Stimulated activated CD4-positive, alpha-beta T cell treated with anti-CD3 and anti-CD28 coated beads, Interleukin-15, amount 100 ng/mL, for 48 hours (primary cell): ENCODE data around the gene FAT2.
A peak's percentile ranks its signal among the peaks of the same experiment; 100 is the strongest.
"Not testable (repeated sequence)": the region's sequence is repeated elsewhere in the genome, so short reads cannot be mapped to it uniquely, and the experiment has no call there.

Experiments
- DNase-seq, 2 donors: peaks; one replicate each; pipeline ENCODE4 v3.0.0-alpha.2; 2020; ENCODE audit warnings: low read depth in 2 of 2

Gene FAT2

GRCh38 chr5:151581812-151582583 lies 9.1 kb downstream of the FAT2 start:
- no peak for DNase-seq

GRCh38 chr5:151581347-151581746 lies 9.8 kb downstream of the FAT2 start:
- DNase-seq, result no peak

GRCh38 chr5:151580858-151581257 lies 10.3 kb downstream of the FAT2 start:
- no peak for DNase-seq

- DNase-seq, result no peak
Measured at GRCh38 chr5:151580239-151580638, 10.9 kb downstream of the FAT2 start.

- DNase-seq, result not testable (repeated sequence)
Measured at GRCh38 chr5:151579146-151579545, 12.0 kb downstream of the FAT2 start.

GRCh38 chr5:151578326-151579025 lies 12.7 kb downstream of the FAT2 start:
- no peak for DNase-seq

- DNase-seq, result no peak
Measured at GRCh38 chr5:151577566-151577965, 13.6 kb downstream of the FAT2 start.

GRCh38 chr5:151574444-151574996 lies 16.6 kb downstream of the FAT2 start:
- no peak for DNase-seq

- no peak for DNase-seq
Measured at GRCh38 chr5:151572657-151573368, 18.3 kb downstream of the FAT2 start.

GRCh38 chr5:151571270-151572173 lies 19.6 kb downstream of the FAT2 start:
- no peak for DNase-seq

GRCh38 chr5:151570512-151571269 lies 20.4 kb downstream of the FAT2 start:
- DNase-seq, result no peak

GRCh38 chr5:151570058-151570457 lies 21.1 kb downstream of the FAT2 start:
- no peak for DNase-seq

GRCh38 chr5:151569132-151570046 lies 21.7 kb downstream of the FAT2 start:
- DNase-seq, result peak; percentile 13 to 14

GRCh38 chr5:151568036-151568435 lies 23.1 kb downstream of the FAT2 start:
- DNase-seq, result no peak

- no peak for DNase-seq
Measured at GRCh38 chr5:151565971-151566370, 25.2 kb downstream of the FAT2 start.

- DNase-seq, result no peak
Measured at GRCh38 chr5:151562019-151562707, 29.0 kb downstream of the FAT2 start.

GRCh38 chr5:151557951-151558350 lies 33.2 kb downstream of the FAT2 start:
- no peak for DNase-seq

GRCh38 chr5:151557466-151557865 lies 33.7 kb downstream of the FAT2 start:
- no peak for DNase-seq

GRCh38 chr5:151556806-151557205 lies 34.3 kb downstream of the FAT2 start:
- DNase-seq, result no peak
